B cell (primary cell): ENCODE results near the gene RFX8. TPM values are rescaled to one million over a fixed set of nuclear protein-coding genes. Genes with fewer than 3 reads are reported as not detected.

Experiments used
- ATAC-seq: fragments of 200-7000 bp; cut with Tn5 transposase; one replicate; pipeline ENCODE4 v1.10.0; 2021; ENCODE audit warnings: low read depth, mild to moderate bottlenecking, moderate number of reproducible peaks, moderate library complexity
- CTCF ChIA-PET: fragments of 350-600 bp; sonication (Branson Sonifier 250); formaldehyde crosslinking; loops from one replicate; lab custom pipeline; 2021; ENCODE audit warnings: antibody characterized with exemption, inconsistent platforms; lab: Charles Lee
- POLR2A ChIA-PET: fragments of 350-600 bp; sonication (Branson Sonifier 250); formaldehyde crosslinking; loops from one replicate; lab custom pipeline; 2021; ENCODE audit warnings: antibody characterized with exemption; lab: Charles Lee
- DNase-seq: peaks from one replicate; pipeline ENCODE4 v3.0.0; 2013
- H2AFZ ChIP-seq: 2 replicates; pipeline ENCODE4 v1.6.1; 2012; ENCODE audit warnings: mild to moderate bottlenecking, low read depth, low read length; ENCODE audit not compliant: insufficient read depth, poor library complexity, severe bottlenecking
- H3K27ac ChIP-seq, 2 donors: 1 replicate in 1 of 2; 2 replicates in 1 of 2; pipeline ENCODE4 v1.5.1; 2012 to 2013; ENCODE audit warnings: low read length in 2 of 2, mild to moderate bottlenecking in 2 of 2, moderate library complexity in 1 of 2
- H3K27me3 ChIP-seq, 4 experiments: fragments of 200-600 bp in 1 of 4; sonication (generic) in 1 of 4; replicated peaks in 1 of 4; 1 replicate in 2 of 4; 2 replicates in 2 of 4; pipeline versions ENCODE4 v1.6.1 to v1.7.0; 2013 to 2016; ENCODE audit warnings: low read length in 3 of 4, mild to moderate bottlenecking in 2 of 4, mixed read lengths in 1 of 4, moderate library complexity in 1 of 4; ENCODE audit not compliant: insufficient read depth in 4 of 4, control insufficient read depth in 3 of 4; ENCODE audit errors: control extremely low read depth in 1 of 4
- H3K36me3 ChIP-seq, 2 experiments: replicated peaks in 1 of 2; 1 replicate in 1 of 2; 2 replicates in 1 of 2; pipeline versions ENCODE4 v1.6.1 to v1.7.1; 2013; ENCODE audit warnings: low read length in 1 of 2; ENCODE audit not compliant: insufficient read depth in 2 of 2, control insufficient read depth in 1 of 2; ENCODE audit errors: control extremely low read depth in 1 of 2, extremely low read depth in 1 of 2
- H3K4me1 ChIP-seq, 2 donors: fragments of 200-600 bp in 1 of 2; sonication (generic) in 1 of 2; 1 replicate in 1 of 2; 2 replicates in 1 of 2; pipeline versions ENCODE4 v1.5.1 to v1.6.1; 2013 to 2017; ENCODE audit warnings: low read length in 2 of 2; ENCODE audit not compliant: control insufficient read depth in 2 of 2, insufficient read depth in 2 of 2
- H3K4me2 ChIP-seq: replicated peaks from 2 replicates; pipeline ENCODE3; 2012; ENCODE audit warnings: mild to moderate bottlenecking, low read depth, low read length; ENCODE audit not compliant: poor library complexity, severe bottlenecking
- H3K4me3 ChIP-seq, 5 experiments: fragments of 200-600 bp in 1 of 5; sonication (generic) in 1 of 5; 1 replicate in 3 of 5; 2 replicates in 2 of 5; pipeline versions ENCODE4 v1.5.1 to v1.7.0; 2011 to 2016; ENCODE audit warnings: low read length in 4 of 5, mild to moderate bottlenecking in 4 of 5, low read depth in 2 of 5, control low read depth in 1 of 5, moderate library complexity in 1 of 5; ENCODE audit not compliant: insufficient read depth in 1 of 5; ENCODE audit errors: control extremely low read depth in 1 of 5, extremely low read depth in 1 of 5
- H3K79me2 ChIP-seq: fragments of 200-600 bp; sonication (generic); one replicate; pipeline ENCODE4 v1.6.0; 2016; ENCODE audit warnings: low read length; ENCODE audit not compliant: control insufficient read depth, insufficient read depth
- H3K9ac ChIP-seq: fragments of 200-600 bp; sonication (generic); 2 replicates; pipeline ENCODE4 v1.6.1; 2017; ENCODE audit warnings: mild to moderate bottlenecking, low read length, moderate library complexity
- H3K9me3 ChIP-seq, 3 donors: one replicate each; pipeline versions ENCODE4 v1.6.1 to v1.7.1; 2013; ENCODE audit warnings: low read length in 2 of 3; ENCODE audit not compliant: control insufficient read depth in 2 of 3, insufficient read depth in 1 of 3; ENCODE audit errors: control extremely low read depth in 1 of 3
- H4K20me1 ChIP-seq: 2 replicates; pipeline ENCODE4 v1.6.0; 2012; ENCODE audit warnings: mild to moderate bottlenecking, low read length; ENCODE audit not compliant: insufficient read depth, control insufficient read depth, poor library complexity, severe bottlenecking
- H3K27ac Mint-ChIP-seq: one replicate; pipeline ENCODE4 v1.8.0; 2021; ENCODE audit warnings: mixed read lengths
- H3K27me3 Mint-ChIP-seq: one replicate; pipeline ENCODE4 v1.8.0; 2021; ENCODE audit warnings: mixed read lengths
- H3K4me1 Mint-ChIP-seq: one replicate; pipeline ENCODE4 v1.8.0; 2021; ENCODE audit warnings: mixed read lengths
- H3K4me3 Mint-ChIP-seq: one replicate; pipeline ENCODE4 v1.8.0; 2021; ENCODE audit warnings: mixed read lengths
- H3K9me3 Mint-ChIP-seq: one replicate; pipeline ENCODE4 v1.8.0; 2022; ENCODE audit warnings: mixed read lengths; ENCODE audit not compliant: insufficient read depth
- CTCF ChIP-seq: fragments of 200-600 bp; IDR thresholded peaks from one replicate; pipeline ENCODE4 v1.8.0; 2022; ENCODE audit warnings: antibody characterized with exemption, mild to moderate bottlenecking
- EZH2 ChIP-seq: IDR thresholded peaks from 2 replicates; pipeline ENCODE4 v1.6.1; 2012; ENCODE audit warnings: borderline replicate concordance, low read depth, mild to moderate bottlenecking, moderate library complexity, low read length; ENCODE audit not compliant: insufficient read depth, poor library complexity, severe bottlenecking
- WGBS: methylation state at CpG from one replicate; pipeline ENCODE4 v1.1.5; 2013; ENCODE audit warnings: missing lambda C conversion rate; ENCODE audit not compliant: insufficient coverage; 5-methylcytosine and 5-hydroxymethylcytosine counted together
- intact Hi-C: fragments of 100-400 bp; cut with micrococcal nuclease; formaldehyde crosslinking; loops from one replicate; pipeline ENCODE4 v1.10.0; 2022
- polyA plus RNA-seq: library from polyadenylated mRNA; depleted of rRNA; stranded (reverse); fragments of >200 nt; gene quantifications from 2 replicates; pipeline ENCODE4 v1.2.3, GENCODE V29; 2012
- total RNA-seq, 2 donors: library from RNA; stranded (reverse); fragments of 120-200 nt in 1 of 2; gene quantifications; 1 replicate in 1 of 2; 2 replicates in 1 of 2; pipeline versions ENCODE4 v1.2.3 to v1.2.4, GENCODE V29; 2013 to 2022

The RFX8 gene
- total and polyA plus RNA-seq, 2 donors (not counting 1 experiment from before 2014, with no cell fraction given): not detected

DNA sequence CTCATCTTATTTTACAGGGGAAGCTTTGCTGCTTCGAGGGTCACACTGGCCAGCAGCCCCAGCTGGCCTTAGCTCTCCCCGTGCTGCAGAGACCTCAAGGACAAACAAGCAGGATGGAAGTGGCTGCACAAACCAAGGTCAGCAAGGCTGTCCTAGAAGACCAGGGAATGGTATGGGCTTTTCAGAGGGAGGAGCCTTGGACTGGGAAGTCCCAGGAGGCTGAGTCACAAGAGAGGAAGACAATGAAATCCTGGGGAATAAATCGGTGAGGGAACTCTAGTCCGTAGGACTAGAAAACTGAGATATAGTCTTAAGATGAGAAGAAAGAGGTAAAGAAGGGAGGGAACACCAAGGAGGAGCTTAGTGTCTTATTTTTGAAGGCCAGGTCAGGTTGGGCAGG lies 103.3 kb downstream of the RFX8 start:
- 85% methylated on average over 4 of the region's 4 CpGs for WGBS
- DNase-seq (no peak), ATAC-seq (no peak)
- H3K4me1 Mint-ChIP-seq: no peaks in the 10 kb centered on the region
- Histone ChIP-seq H3K9ac (no peak overlapping the region), H3K4me2 (no peak overlapping the region), H2AFZ (no peak overlapping the region), H3K4me3 (no peak overlapping the region), H3K36me3 (no peaks in the 10 kb centered on the region), H3K9me3 (peaks cover 6 to 12% (median 6%) of the 10 kb centered on the region in 3 donors), H3K27me3 (no peaks in the 10 kb centered on the region), H3K27ac (no peak overlapping the region), H3K79me2 (no peaks in the 10 kb centered on the region), H4K20me1 (no peaks in the 10 kb centered on the region), H3K4me1 (no peaks in the 10 kb centered on the region)
- peaks cover 7% of the 10 kb centered on the region for H3K27me3 Mint-ChIP-seq
- H3K4me3 Mint-ChIP-seq: no peak overlapping the region
- ChIA-PET CTCF (no interaction called here), POLR2A (interaction anchor here (0.5 kb wide), 1 partner anchor 10 kb away, joined by 4 read pairs; no protein-coding TSS in a partner anchor)
- TF ChIP-seq EZH2 (no peak), CTCF (no peak)
- intact Hi-C loops: no loop called here
- H3K27ac Mint-ChIP-seq: no peak overlapping the region
- peaks cover 4% of the 10 kb centered on the region for H3K9me3 Mint-ChIP-seq

GRCh38 chr2:101369100-101369499 lies 105.8 kb downstream of the RFX8 start:
- no peak overlapping the region for H3K4me2 ChIP-seq
- WGBS: 85% methylated on average over 4 of the region's 4 CpGs
- H3K4me3 ChIP-seq: no peak overlapping the region
- no peak overlapping the region for H3K9ac ChIP-seq
- TF ChIP-seq CTCF (no peak), EZH2 (no peak)
- POLR2A ChIA-PET: no interaction called here
- Mint-ChIP-seq H3K27ac (no peak overlapping the region), H3K9me3 (peaks cover 4% of the 10 kb centered on the region), H3K27me3 (peaks cover 14% of the 10 kb centered on the region), H3K4me3 (no peak overlapping the region), H3K4me1 (no peaks in the 10 kb centered on the region)
- no peak overlapping the region for H3K27ac ChIP-seq
- CTCF ChIA-PET: no interaction called here
- H3K36me3 ChIP-seq: no peaks in the 10 kb centered on the region
- H3K79me2 ChIP-seq: no peaks in the 10 kb centered on the region
- no peaks in the 10 kb centered on the region for H4K20me1 ChIP-seq
- DNase-seq (no peak), ATAC-seq (no peak)
- no peaks in the 10 kb centered on the region for H3K27me3 ChIP-seq
- intact Hi-C loops: no loop called here
- H3K4me1 ChIP-seq: no peaks in the 10 kb centered on the region
- H2AFZ ChIP-seq: no peak overlapping the region
- H3K9me3 ChIP-seq: peaks cover 5 to 12% (median 6%) of the 10 kb centered on the region in 3 donors
